GM18861 (cell line): ENCODE measurements around the gene OXT.

Experiments
- ATAC-seq: cut with Tn5 transposase; IDR thresholded peaks from one replicate; pipeline ENCODE4 v1.9.1; 2021; ENCODE audit not compliant: unreplicated experiment

Gene OXT

DNA sequence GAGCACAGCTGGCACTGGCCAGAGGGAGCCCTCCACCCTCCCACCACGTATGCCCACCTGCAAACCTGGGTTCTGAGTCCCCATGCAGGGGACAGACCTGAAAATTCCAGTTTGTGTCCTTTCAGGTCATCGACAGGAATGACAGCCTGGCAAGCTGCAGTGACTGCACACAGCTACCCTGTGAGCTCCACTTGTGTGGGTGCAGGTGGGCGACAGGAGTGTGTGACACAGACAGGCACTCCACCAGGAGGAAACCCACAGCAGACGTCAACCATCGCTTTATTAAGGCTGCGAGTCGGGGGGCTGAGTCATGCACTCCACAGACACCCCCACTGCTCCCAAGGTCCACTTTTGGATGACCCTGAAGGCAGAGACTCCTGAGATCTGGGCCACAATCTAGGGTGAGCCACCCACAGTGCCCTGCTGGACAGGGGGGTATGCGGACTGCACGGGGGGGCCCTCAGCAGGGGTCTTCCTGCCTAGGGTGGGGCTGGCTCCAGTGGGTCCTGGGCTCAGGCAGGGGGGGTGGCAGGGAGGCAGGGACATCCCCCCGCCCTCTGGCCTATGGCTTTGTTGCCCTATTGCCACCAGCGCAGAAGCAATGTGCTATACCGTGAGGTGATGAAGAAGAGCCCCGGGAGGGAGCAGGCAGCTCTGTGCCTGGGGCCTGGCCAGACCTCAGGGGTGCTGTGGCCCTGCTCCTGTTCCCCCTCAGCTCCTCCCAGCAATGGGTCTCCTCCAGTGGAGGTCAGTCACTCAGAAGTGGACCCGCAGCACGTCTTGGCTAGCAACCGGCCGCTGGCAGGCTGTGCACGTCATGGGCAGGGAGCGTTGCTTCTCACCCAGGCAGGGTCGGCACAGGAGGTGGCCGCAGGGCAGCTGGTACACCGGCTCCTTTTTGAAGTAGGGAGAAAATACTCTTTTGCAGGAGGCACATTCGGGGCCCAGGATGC is 38.2 kb downstream of the OXT start:
- ATAC-seq = no peak

DNA sequence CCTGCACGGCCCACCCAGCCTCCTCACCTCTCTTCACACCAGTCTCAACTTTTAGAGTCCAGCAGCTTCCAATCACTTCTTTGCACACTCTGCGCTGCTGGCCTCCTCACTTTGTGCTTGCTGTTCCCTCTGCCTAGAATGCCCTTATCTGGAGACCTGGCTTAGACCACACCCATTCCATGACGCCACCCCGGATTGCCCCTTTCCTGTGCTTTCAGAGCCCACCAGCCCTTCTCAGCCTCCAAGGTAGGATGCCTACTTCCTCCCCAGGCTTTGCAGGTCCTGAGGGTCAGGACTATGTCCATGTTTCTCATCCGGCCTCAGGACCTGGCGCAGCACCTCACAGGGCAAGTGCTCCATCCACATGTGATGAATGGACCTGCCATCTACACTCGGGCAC is 40.1 kb downstream of the OXT start:
- ATAC-seq = no peak

DNA sequence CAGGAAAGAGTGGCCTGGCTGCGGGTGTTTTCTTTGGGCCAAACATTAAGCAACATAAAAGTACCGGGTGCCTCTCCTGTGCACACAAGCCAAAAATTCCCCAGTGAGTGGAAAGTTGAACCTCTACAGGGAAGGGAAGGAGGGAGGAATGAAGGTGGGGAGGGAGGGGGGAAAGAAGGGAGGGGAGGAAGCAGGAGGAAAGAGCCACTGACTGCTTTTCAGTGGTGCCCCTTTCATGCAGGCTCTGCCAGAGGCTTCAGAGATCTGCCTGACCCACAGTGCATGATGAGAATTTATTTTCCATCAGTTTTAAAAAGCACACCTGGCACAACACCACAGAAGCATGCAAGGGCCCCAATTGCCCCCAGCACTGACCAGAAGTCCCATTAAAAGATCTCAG is 40.6 kb downstream of the OXT start:
- ATAC-seq = no peak

DNA sequence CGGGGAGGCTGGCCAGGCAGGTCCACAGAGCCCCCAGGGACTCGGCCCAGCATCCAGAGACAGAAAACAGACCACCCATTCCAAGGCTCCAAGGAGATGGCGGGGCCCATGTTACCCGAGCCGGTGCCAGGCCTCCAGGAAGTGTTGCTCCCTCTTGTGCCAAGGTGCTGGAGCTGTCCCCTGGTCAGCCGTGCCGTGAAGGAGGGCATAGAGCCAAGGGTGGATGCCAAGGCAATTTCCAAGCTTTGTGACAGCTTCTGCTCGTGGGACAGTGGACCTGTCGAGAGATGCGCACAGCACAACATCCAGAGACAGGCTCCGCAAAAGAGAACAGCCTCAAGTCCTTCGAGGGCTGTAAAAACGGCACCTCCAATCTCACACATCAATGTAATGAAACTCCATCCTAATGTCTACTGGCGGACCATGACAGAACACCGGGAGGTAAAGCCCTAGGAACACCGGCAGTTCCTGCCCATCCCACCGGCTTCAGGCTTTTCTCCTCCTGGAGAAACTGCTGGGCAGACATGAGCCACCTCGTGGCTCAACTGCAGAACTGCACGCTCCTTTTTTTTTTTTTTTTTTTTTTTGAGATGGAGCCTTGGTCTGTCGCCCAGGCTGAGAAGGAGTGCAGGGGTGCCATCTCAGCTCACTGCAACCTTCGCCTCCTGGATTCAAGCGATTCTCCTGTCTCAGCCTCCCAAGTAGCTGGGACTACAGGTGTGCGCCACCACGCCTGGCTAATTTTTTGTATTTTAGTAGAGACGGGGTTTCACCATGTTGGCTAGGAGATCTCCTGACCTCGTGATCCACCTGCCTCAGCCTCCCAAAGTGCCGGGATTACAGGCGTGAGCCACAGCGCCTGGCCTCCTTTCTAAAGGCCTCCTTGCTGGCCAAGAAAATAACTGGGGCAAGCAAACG is 44.0 kb downstream of the OXT start:
- no peak for ATAC-seq

DNA sequence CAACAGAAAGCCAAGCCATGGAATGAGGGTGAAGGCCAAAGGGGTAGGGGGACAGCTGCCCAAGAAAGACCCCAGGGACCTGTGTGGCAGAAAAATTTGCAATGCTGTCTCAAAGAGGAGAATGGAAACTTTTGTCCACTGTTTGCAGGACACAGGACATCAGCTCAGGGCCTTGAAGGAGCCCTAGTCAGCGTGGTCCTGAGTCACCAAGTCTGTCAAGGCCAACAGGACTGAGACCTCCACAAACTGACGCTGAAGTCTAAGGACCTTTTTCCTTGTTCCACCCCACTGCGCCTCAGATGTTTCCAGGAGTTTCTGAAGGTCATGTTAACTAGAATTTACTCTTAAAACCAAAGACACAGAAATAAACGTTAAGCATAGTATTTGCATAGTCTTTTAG is 44.9 kb downstream of the OXT start:
- no peak for ATAC-seq

DNA sequence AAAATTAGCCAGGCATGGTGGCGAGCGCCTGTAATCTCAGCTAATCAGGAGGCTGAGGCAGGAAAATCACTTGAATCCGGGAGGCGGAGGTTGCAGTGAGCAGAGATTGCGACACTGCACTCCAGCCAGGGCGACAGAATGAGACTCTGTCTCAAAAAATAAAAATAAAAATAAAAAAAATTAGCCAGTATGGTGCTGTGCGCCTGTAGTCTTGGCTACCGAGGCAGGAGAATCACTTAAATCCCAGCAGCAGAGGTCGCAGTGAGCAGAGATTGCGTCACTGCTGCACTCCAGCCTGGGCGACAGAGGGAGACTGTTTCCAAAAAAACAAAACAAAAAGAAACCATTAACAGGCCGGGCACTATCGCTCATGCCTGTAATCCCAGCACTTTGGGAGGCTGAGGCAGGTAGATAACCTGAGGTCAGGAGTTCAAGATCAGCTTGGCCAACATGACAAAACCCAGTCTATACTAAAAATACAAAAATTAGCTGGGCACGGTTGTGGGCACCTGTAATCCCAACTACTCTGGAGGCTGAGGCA is 46.5 kb downstream of the OXT start:
- ATAC-seq = peak; percentile 63

DNA sequence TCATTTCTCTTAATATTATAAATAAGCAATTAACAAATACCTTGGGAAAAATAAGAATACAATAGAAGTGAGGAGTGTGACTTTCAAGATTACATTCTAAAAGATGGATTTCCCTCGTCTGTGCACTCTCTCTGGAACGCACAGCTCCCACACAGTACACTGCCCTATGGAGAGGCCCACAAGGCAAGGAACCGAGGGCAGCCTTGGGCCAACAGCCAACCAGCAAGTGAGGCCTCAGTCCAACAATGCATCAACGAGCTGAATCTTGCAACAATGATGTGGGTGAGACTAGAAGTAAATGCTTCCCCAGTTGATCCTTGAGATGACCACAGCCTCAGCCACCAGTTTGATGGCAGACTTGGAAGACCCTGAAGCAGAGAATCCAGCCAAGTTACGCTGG is 47.6 kb downstream of the OXT start:
- ATAC-seq = no peak

DNA sequence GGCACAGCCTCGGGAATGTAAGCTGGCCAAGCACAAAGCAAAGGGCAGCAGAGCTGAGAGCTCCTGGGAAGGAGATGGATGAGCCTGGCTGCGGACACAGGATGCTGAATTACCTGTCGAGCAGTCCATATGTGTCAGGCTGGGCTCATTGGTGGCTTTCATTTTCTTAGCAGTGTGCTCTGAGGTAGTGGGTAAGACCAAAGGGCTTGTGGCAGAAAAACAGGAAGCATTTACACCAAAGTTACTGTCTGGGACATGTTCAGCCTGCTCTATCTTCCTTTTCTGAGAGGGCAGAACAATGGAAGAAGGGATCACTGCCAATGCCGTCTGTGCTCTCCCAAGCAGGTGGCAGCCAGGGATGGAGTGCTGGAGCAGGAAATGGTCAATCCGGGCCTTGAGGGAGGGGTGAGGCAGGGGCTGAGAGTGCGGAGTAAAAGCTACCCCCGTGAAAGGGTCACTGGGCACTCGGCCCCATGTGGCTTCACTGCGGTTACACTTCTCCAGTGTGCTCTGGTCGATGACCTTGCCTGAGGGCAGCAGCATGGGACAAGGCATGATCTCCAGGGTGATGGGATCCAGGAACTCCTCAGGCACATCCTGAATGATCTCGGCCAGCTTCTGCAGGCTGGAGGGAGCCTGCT is 50.0 kb downstream of the OXT start:
- ATAC-seq = no peak
